D721Med (cell line): ENCODE data around the gene ASXL3.

Source experiments
- DNase-seq: peaks from one replicate; pipeline ENCODE4 v3.0.0; 2011; ENCODE audit warnings: low spot score; ENCODE audit not compliant: insufficient read length
- FAIRE-seq: peaks from 2 replicates; lab custom pipeline; 2011; peaks lifted over from hg19 to GRCh38; lab: Jason Lieb, UNC
- CTCF ChIP-seq: IDR thresholded peaks from 2 replicates; pipeline ENCODE4 v1.5.1; 2012; ENCODE audit warnings: mild to moderate bottlenecking, control low read depth; ENCODE audit not compliant: insufficient read depth; ENCODE audit errors: missing control alignments

ASXL3 gene

GRCh38 chr18:33653231-33653630 is 75.2 kb downstream of the ASXL3 start:
- FAIRE-seq (peak; percentile 94), DNase-seq (no peak)
- no peak for TF ChIP-seq CTCF

- no peak for FAIRE-seq
- no peak for TF ChIP-seq CTCF
- DNase-seq = no peak
Measured at GRCh38 chr18:33656889-33657448, 79.0 kb downstream of the ASXL3 start.

- FAIRE-seq (peak; percentile 84), DNase-seq (no peak)
- no peak for TF ChIP-seq CTCF
Measured at GRCh38 chr18:33660696-33661310, 82.8 kb downstream of the ASXL3 start.

GRCh38 chr18:33664241-33664874 is 86.3 kb downstream of the ASXL3 start:
- no peak for TF ChIP-seq CTCF
- DNase-seq (no peak), FAIRE-seq (peak; percentile 90)

- no peak for DNase-seq
- FAIRE-seq = peak; percentile 63
- no peak for TF ChIP-seq CTCF
Measured at GRCh38 chr18:33665187-33665586, 87.2 kb downstream of the ASXL3 start.

- DNase-seq (no peak), FAIRE-seq (no peak)
- TF ChIP-seq CTCF = no peak
Measured at GRCh38 chr18:33665641-33666040, 87.6 kb downstream of the ASXL3 start.

- no peak for DNase-seq
- FAIRE-seq = peak; percentile 89
- no peak for TF ChIP-seq CTCF
Measured at GRCh38 chr18:33666915-33667314, 88.9 kb downstream of the ASXL3 start.
